ENCODE measurements around the gene SERPINA1. TPM values are rescaled to one million over a fixed set of nuclear protein-coding genes. Genes with fewer than 3 reads are reported as not detected.

SERPINA1 gene
- total and polyA plus RNA-seq, 2 of the 13 experiments (the other 11 are each of a cell fraction or from before 2014, with no cell fraction given) = 3,266 to 11,015 TPM

DNA sequence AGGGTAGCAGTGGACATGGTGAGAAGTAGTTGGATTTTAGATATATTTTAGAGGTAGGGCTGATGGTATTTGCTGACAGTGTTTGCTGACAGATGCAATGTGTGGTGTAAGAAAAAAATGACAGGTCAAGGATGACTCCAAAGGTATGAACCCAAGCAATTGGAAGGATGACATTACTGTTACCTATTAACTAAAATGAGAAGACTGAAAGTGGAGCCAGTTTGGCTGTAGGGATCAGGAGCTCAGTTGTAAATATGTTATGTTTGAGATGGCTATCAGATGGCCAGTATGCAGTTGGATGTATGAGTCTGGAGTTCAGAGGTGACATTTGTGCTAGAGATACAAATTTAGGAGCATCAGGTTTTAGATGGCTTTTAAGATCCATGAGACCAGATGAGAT lies 47.9 kb downstream of the SERPINA1 start (continued):
- TF ChIP-seq ZNF354B (CRISPR knock-in tag; IDR thresholded peaks at IDR 0.05) (no peak), ZNF3 (CRISPR knock-in tag; IDR thresholded peaks at IDR 0.05) (no peak), SMYD3 (CRISPR knock-in tag; IDR thresholded peaks at IDR 0.05) (no peak), SRY (CRISPR knock-in tag; IDR thresholded peaks at IDR 0.05) (no peak), ZNF567 (CRISPR knock-in tag; IDR thresholded peaks at IDR 0.05; ENCODE audit: borderline replicate concordance) (no peak), ZNF629 (CRISPR knock-in tag; conservative IDR thresholded peaks at IDR 0.05) (no peak; the same call in 1 of the 2 replicates), ZNF414 (CRISPR knock-in tag; IDR thresholded peaks at IDR 0.05) (no peak), GTF3A (CRISPR knock-in tag; conservative IDR thresholded peaks at IDR 0.05) (no peak), ATF2 (CRISPR knock-in tag; IDR thresholded peaks at IDR 0.05) (peak; percentile 85), ZNF205 (CRISPR knock-in tag; IDR thresholded peaks at IDR 0.05) (peak; percentile 48; the same call in 1 of the 2 replicates), ZBTB7A (CRISPR knock-in tag; IDR thresholded peaks at IDR 0.05) (no peak), HNRNPLL (IDR thresholded peaks at IDR 0.05; ENCODE audit: low read depth, low read length, poor library complexity, severe bottlenecking) (no peak), ZNF670 (CRISPR knock-in tag; IDR thresholded peaks at IDR 0.05; ENCODE audit: borderline replicate concordance) (peak; percentile 78; the same call in 1 of the 2 replicates), NBN (conservative IDR thresholded peaks at IDR 0.05) (no peak), RFXAP (CRISPR knock-in tag; IDR thresholded peaks at IDR 0.05; ENCODE audit: borderline replicate concordance) (no peak), ZNF556 (CRISPR knock-in tag; IDR thresholded peaks at IDR 0.05; ENCODE audit: borderline replicate concordance) (no peak), ZNF577 (CRISPR knock-in tag; IDR thresholded peaks at IDR 0.05; ENCODE audit: borderline replicate concordance, low read depth) (no peak)
- TF ChIP-seq, protein P1, sequence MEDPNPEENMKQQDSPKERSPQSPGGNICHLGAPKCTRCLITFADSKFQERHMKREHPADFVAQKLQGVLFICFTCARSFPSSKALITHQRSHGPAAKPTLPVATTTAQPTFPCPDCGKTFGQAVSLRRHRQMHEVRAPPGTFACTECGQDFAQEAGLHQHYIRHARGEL (CRISPR knock-in tag; IDR thresholded peaks at IDR 0.05) = no peak
- TF ChIP-seq, protein P2, sequence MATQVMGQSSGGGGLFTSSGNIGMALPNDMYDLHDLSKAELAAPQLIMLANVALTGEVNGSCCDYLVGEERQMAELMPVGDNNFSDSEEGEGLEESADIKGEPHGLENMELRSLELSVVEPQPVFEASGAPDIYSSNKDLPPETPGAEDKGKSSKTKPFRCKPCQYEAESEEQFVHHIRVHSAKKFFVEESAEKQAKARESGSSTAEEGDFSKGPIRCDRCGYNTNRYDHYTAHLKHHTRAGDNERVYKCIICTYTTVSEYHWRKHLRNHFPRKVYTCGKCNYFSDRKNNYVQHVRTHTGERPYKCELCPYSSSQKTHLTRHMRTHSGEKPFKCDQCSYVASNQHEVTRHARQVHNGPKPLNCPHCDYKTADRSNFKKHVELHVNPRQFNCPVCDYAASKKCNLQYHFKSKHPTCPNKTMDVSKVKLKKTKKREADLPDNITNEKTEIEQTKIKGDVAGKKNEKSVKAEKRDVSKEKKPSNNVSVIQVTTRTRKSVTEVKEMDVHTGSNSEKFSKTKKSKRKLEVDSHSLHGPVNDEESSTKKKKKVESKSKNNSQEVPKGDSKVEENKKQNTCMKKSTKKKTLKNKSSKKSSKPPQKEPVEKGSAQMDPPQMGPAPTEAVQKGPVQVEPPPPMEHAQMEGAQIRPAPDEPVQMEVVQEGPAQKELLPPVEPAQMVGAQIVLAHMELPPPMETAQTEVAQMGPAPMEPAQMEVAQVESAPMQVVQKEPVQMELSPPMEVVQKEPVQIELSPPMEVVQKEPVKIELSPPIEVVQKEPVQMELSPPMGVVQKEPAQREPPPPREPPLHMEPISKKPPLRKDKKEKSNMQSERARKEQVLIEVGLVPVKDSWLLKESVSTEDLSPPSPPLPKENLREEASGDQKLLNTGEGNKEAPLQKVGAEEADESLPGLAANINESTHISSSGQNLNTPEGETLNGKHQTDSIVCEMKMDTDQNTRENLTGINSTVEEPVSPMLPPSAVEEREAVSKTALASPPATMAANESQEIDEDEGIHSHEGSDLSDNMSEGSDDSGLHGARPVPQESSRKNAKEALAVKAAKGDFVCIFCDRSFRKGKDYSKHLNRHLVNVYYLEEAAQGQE (IDR thresholded peaks at IDR 0.05; ENCODE audit: borderline replicate concordance in 1 of 2, low read depth in 1 of 2, low read length in 2 of 2) = no peak
- TF ChIP-seq, protein P3, sequence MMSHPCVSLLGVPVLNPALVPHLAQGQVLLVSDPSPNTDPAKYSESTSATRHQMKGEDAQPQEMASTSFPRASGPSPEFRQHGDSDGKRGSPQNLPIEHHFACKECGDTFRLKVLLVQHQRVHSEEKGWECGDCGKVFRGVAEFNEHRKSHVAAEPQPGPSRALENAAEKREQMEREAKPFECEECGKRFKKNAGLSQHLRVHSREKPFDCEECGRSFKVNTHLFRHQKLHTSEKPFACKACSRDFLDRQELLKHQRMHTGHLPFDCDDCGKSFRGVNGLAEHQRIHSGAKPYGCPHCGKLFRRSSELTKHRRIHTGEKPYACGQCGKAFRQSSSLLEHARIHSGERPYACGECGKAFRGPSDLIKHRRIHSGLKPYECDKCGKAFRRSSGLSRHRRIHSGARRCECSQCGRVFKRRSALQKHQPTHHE (CRISPR knock-in tag; IDR thresholded peaks at IDR 0.05; ENCODE audit: borderline replicate concordance) = no peak
- TF ChIP-seq, protein P4, sequence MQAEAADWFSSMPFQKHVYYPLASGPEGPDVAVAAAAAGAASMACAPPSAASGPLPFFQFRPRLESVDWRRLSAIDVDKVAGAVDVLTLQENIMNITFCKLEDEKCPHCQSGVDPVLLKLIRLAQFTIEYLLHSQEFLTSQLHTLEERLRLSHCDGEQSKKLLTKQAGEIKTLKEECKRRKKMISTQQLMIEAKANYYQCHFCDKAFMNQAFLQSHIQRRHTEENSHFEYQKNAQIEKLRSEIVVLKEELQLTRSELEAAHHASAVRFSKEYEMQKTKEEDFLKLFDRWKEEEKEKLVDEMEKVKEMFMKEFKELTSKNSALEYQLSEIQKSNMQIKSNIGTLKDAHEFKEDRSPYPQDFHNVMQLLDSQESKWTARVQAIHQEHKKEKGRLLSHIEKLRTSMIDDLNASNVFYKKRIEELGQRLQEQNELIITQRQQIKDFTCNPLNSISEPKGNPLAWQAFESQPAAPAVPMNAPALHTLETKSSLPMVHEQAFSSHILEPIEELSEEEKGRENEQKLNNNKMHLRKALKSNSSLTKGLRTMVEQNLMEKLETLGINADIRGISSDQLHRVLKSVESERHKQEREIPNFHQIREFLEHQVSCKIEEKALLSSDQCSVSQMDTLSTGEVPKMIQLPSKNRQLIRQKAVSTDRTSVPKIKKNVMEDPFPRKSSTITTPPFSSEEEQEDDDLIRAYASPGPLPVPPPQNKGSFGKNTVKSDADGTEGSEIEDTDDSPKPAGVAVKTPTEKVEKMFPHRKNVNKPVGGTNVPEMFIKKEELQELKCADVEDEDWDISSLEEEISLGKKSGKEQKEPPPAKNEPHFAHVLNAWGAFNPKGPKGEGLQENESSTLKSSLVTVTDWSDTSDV (CRISPR knock-in tag; IDR thresholded peaks at IDR 0.05) = no peak
